Esophagus mucosa (tissue), 1 donor: ENCODE data around the gene LRRC2. TPM values are rescaled to one million over a fixed set of nuclear protein-coding genes. Genes with fewer than 3 reads are reported as not detected.
"Not testable (repeated sequence)": the region's sequence is repeated elsewhere in the genome, so short reads cannot be mapped to it uniquely, and the experiment has no call there.

ENCODE experiments used
- ATAC-seq: fragments of 200-7000 bp; cut with Tn5 transposase; one replicate; pipeline ENCODE4 v1.9.1; 2020
- total RNA-seq: library from RNA; stranded (reverse); gene quantifications from one replicate; pipeline ENCODE4 v1.2.4, GENCODE V29; 2023
- donor health status: DM: yes; HTN: yes; CAD: no.

LRRC2 gene
- 0.28 TPM for total RNA-seq

GRCh38 chr3:46566040-46566641, at the start of gene LRRC2:
Gene LRRC2 (minus strand): TSS chr3:46566302. CDS start chr3:46551591, 14,711 bp downstream.
- ATAC-seq = peak; percentile 61

- ATAC-seq = no peak
Observed at GRCh38 chr3:46615050-46615775, 49.1 kb upstream of the LRRC2 start.

DNA sequence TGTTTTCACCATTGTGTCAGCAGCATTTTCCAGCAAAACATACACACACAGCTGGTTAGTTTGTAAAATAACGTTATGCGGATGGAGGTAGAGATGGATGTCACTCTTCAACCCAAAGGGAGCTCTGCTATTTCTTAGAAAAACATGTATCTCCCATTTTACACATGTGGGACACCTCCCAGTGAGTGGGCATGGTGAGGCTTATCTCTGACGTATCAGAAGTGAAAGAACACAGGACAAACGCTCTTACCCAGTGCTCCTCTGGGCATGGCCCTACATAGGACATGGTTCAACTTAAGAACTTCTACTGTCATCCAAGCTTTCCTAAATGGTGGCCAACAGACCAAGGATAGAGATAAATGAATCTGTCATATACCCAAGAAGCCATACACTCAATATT, 48.3 kb upstream of the LRRC2 start:
- no peak for ATAC-seq

GRCh38 chr3:46613313-46614005, 47.4 kb upstream of the LRRC2 start:
- no peak for ATAC-seq

GRCh38 chr3:46612324-46612723, 46.2 kb upstream of the LRRC2 start, which contains the start of gene FAM240A:
Gene FAM240A (plus strand): TSS chr3:46612525. CDS start chr3:46612684, 159 bp downstream.
- ATAC-seq = no peak

- no peak for ATAC-seq
Observed at GRCh38 chr3:46609944-46610722, 44.0 kb upstream of the LRRC2 start.

DNA sequence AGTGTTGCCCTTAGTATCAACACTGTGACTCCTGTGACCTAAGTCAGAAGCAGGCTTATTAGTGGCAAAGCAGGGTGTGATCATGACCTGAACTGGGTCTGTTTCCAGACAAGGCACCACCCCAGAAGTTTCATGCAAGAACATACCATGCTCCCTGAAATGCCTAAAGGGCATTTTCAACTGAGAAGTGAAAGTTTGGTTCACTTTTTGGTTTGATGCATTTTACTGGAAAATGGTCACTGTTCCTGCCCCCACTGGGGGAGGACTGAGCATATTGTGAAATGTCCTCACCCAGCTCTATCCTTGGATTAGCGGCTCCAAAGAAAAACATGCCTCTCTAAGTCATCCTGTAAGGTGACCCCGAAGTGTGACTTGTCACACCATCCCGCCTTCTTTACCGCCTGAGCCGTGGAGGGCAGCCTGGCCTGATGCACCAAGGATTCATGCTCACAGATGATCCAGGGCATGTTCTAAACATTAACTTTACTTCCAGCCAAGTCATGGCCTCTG, 43.2 kb upstream of the LRRC2 start:
- no peak for ATAC-seq

DNA sequence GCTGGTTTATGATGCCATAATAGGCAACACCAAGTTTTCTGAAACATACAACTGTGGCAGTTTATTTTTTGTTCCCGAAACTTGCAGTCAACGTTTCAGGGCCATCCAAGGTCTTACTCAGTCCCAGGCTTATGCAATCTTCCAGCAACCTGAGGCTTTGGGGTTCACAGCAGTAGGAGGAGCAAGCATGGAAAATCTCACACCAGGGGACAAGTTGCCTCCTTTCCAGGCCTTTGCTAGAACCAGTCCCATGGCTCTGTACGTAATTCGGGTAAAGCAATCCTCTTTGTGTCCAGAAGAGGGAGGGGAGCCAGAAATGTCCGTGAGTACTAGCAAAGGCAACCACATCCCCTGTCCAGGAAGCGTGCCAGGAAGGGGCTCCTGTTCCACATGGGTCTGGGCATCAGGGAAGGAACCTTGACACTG, 41.5 kb upstream of the LRRC2 start:
- ATAC-seq = no peak

GRCh38 chr3:46604127-46604526, 38.0 kb upstream of the LRRC2 start:
- no peak for ATAC-seq

DNA sequence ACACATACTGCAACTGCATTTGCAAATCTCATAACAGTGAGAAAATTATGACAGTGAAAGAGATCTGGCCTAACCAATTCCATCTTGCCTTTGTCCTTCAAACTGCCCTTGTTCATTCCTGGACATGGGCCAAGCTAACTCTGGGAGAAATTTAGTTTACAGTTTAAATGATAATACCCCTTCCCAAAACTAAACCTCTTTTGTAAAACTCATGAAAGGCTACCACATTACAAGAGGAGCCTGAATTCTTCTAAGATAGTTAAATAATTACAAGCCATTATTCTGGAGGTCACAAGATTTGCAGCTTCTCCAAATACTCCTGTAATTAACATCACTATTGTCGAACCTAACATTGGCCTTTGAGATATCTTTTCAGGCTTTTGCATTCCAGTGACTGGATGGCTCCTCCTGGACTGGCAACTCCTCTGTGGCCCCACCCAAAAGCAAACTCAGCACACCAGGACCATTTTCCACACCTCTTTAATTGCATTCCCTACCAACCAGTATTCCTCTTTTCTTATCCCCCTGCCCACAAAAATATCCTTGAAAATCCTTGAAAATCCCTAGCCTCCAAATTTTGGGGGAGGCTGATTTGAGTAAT, 37.4 kb upstream of the LRRC2 start:
- ATAC-seq = no peak

DNA sequence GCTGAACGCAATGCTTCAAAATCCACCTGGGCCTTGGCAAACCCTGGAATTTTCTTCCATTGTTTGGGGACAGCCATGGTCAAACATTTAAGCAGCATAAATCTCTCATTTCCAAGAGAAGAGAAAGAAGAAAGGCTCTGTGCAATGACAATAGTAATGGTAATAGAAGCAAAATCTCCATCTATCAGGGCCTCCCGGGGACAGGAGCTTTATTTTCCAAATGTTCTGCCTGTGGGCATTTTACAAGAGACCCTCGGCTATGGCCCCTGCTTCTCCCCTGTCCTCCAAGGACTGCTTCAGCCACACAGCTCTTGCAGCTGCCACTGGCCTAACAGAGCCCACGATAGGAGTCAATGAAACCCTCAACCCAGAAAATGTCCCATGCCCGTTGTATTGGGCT, 33.5 kb upstream of the LRRC2 start:
- no peak for ATAC-seq

DNA sequence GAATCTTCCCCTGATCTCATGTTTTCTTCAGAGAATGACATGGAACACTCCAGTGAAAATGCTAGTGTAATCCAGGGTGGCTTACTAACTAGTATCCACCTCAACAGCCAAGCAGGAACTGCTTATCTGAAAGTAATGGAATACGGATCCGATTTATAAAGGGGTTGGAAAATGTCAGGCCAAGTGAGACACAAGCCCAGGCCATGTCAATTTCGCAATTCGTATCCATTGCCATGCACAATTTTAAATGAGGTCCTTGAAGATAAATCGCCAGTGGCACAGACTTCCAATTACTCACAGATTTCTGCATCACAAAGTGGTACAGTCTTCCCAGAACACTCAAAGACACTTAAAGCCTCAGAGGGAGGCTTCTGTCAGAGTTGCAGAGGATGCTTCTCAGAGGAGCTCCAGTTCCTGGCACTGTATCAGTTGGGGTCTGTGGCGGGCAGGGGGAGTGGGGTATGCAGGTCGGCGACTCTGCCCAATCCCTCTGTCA, 29.8 kb upstream of the LRRC2 start:
- ATAC-seq = no peak

- ATAC-seq = no peak
Observed at GRCh38 chr3:46594723-46595122, 28.6 kb upstream of the LRRC2 start.

GRCh38 chr3:46593979-46594378, 27.9 kb upstream of the LRRC2 start:
- no peak for ATAC-seq

- ATAC-seq = no peak
Observed at GRCh38 chr3:46593274-46593862, 27.3 kb upstream of the LRRC2 start.

GRCh38 chr3:46587268-46587667, 21.2 kb upstream of the LRRC2 start:
- ATAC-seq = not testable (repeated sequence)

- ATAC-seq = no peak
Observed at GRCh38 chr3:46586738-46587246, 20.7 kb upstream of the LRRC2 start.

DNA sequence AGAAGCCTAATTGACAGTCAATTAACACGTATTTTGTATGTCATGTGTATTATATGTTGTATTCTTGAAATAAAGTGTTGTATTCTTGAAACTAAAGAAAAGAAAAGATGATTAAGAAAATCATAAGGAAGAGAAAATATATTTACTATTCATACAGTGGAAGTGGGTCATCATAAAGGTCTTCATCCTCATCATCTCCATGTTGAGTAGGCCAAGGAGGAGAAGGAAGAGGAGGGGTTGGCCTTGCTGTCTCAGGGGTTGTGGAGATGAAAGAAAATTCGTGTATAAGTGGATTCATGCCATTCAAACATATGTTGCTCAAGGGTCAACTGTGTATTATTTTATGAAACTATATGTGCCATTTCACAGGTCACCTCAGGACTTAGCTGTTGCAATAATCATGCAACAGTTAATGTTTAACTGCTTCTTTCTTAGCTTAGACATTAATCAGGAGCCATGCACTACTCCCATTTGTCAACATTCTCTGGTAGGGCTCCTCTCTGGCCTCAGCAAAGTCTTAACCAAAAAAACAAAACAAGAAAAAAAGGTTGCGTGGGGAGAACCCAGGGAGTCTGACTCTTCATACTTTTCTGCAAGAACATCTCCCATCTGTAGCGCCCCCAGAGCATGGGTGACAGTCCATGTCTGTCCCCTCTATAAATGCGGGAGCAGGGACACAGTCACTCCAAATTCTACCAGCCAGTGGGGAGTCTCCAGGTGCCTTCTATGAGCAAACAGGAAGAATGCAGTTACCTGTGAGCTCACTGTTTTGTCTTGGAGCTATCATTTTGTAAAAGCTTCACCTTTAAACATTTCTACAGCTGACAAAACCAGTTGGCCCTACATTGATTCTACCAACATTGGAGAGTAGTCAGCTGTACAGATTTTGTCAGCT, 19.9 kb upstream of the LRRC2 start:
- ATAC-seq = no peak

DNA sequence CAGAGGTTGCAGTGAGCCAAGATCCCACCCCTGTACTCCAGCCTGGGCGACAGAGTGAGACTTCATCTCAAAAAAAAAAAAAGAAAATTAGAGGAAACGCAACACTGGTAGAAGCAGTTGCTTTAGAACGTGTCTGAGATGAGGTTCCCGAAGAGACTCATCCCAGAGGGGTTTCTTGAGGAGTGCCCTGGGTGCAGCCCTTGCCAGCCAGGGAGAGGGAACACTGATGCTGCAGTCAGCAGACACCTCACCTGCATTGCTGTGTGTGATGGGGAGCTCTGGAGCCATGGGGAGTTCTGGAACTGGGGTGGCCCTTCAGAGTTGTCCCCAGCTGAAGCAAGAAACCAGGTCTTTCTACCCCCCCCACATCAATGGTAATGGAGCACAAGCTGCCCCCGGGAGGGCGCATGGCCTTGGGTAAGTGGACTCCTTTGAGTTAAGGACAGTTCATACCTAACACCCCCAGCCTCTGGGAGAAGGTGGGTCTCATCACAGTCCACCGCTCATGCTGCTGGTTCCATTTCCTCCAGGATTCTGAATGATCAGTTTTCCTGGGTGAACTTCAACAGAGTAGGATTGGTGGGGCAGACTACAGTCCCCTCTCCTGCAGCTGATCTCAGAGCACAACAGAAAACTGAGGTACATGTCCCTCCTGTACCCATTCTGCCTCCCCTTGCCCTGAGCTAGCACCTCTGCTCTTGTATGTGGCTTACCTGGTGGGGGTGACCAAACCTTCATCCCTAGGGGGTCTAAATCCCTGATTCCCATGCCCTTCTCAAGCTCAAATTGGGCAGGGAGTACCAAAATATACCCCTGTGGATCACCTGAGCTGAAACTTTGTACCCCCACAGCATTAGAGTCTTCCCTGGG, 18.7 kb upstream of the LRRC2 start:
- no peak for ATAC-seq
